Measurements from ENCODE around the gene SLC19A1. TPM values are rescaled to one million over a fixed set of nuclear protein-coding genes. Genes with fewer than 3 reads are reported as not detected.

The SLC19A1 gene
- polyA plus RNA-seq, 1 of the 3 experiments (the other 2 are of a cell fraction): 15.0 TPM

DNA sequence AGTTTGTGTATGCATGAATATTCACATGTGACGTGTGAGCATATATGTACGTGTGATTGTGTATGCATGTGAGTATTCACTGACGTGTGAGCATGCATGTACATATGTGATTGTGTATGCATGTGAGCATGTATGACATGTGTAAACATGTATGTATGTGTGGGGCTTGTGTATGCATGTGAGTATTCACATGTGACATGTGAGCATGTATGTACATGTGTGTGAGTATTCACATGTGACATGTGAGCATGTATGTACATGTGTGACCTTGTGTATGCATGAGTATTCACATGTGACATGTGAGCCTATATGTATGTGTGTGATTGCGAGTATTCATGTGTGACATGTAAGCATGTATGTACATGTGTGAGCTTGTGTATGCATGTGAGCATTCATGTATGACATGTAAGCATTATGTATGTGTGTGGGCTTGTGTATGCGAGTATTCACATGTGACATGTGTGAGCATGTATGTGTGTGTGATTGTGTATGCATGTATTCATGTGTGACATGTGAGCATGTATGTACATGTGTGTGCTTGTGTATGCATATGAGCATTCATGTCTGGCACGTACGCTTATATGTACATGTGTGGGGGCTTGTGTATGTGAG, 89.4 kb downstream of the SLC19A1 start:
- Histone ChIP-seq H3K4me2 (no peak overlapping the region), H3K36me3 (replicated peaks in 1 of 2; ENCODE audit: control insufficient read depth in 1 of 2, insufficient read depth in 2 of 2, low read length in 1 of 2) (peaks cover 0 to 8% of the 10 kb centered on the region in 2 experiments), H3K27me3 (ENCODE audit: insufficient read depth) (no peaks in the 10 kb centered on the region), H3F3A (replicated peaks; ENCODE audit: insufficient read depth) (peaks cover 18% of the 10 kb centered on the region), H2AFZ (ENCODE audit: low read depth) (no peak overlapping the region), H3K9ac (no peak overlapping the region), H3K27ac (ENCODE audit: low read depth in 2 of 2, low read length in 1 of 2) (no peak overlapping the region), H3K79me2 (ENCODE audit: insufficient read depth) (peaks cover 71% of the 10 kb centered on the region), H3K9me2 (no peaks in the 10 kb centered on the region), H3K4me3 (ENCODE audit: low read depth in 2 of 2, low read length in 1 of 2) (no peak overlapping the region), H3K9me3 (no peaks in the 10 kb centered on the region), H4K20me1 (ENCODE audit: insufficient read depth) (peaks cover 87% of the 10 kb centered on the region), H3K4me1 (ENCODE audit: control insufficient read depth in 1 of 2, insufficient read depth in 2 of 2, low read depth in 1 of 2, low read length in 1 of 2) (peaks cover 0 to 17% of the 10 kb centered on the region in 2 experiments; a peak in 1 of 4 replicates)
- TF ChIP-seq RCOR1 (IDR thresholded peaks at IDR 0.05; ENCODE audit: low read length) (no peak), RAD21 (IDR thresholded peaks at IDR 0.05; ENCODE audit: low read length) (no peak), EZH2phosphoT487 (IDR thresholded peaks at IDR 0.05; ENCODE audit: borderline replicate concordance, low read depth) (no peak), NRF1 (IDR thresholded peaks at IDR 0.05; ENCODE audit: low read depth, low read length) (no peak), GABPA (IDR thresholded peaks at IDR 0.05; ENCODE audit: low read depth) (no peak)
- WGBS (ENCODE audit: low lambda C conversion rate): 89% methylated on average over 7 of the region's 7 CpGs
- CTCF ChIA-PET: interaction anchor here (0.8 to 1.9 kb wide), 5 partner anchors 11 to 312 kb away, joined by 3 to 6 read pairs (median 5); no protein-coding TSS in a partner anchor
- no peak for DNase-seq
- POLR2A ChIA-PET: no interaction called here

DNA sequence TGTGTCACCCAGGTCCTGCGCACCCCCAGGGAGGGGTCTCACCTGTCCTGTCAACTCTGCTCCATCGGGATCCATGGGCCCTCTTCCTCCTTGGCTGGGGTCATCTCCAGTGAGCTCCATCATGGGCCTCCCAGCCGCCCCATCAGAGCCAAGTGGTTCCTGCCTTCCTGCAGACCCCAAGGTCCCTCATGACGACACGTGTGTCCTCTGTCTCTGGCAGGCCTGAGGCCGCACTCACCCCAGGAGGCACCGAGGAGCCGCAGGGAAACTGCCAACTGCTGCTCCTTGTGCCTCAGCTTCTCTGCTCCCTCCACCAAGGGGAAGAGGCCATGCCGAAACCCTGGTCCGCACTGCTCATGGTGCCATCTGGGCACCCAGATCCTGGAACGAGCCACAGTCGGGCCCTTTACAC, 90.5 kb downstream of the SLC19A1 start:
- no peak overlapping the region for H3K4me2 ChIP-seq
- H3K27me3 ChIP-seq (ENCODE audit: insufficient read depth): no peaks in the 10 kb centered on the region
- H4K20me1 ChIP-seq (ENCODE audit: insufficient read depth): peaks cover 82% of the 10 kb centered on the region
- no peak overlapping the region for H3K9ac ChIP-seq
- peaks cover 0 to 17% of the 10 kb centered on the region in 2 experiments; a peak in 1 of 4 replicates for H3K4me1 ChIP-seq (ENCODE audit: control insufficient read depth in 1 of 2, insufficient read depth in 2 of 2, low read depth in 1 of 2, low read length in 1 of 2)
- WGBS (ENCODE audit: low lambda C conversion rate): 92% methylated on average over 6 of the region's 12 CpGs
- no peak for DNase-seq
- no peak overlapping the region for H3K4me3 ChIP-seq (ENCODE audit: low read depth in 2 of 2, low read length in 1 of 2)
- no peaks in the 10 kb centered on the region for H3K9me3 ChIP-seq
- peaks cover 18% of the 10 kb centered on the region for H3F3A ChIP-seq (replicated peaks; ENCODE audit: insufficient read depth)
- TF ChIP-seq MEF2A (IDR thresholded peaks at IDR 0.05; ENCODE audit: borderline replicate concordance, low read depth) (no peak), FOXJ3 (CRISPR knock-in tag; IDR thresholded peaks at IDR 0.05) (no peak), EZH2phosphoT487 (IDR thresholded peaks at IDR 0.05; ENCODE audit: borderline replicate concordance, low read depth) (no peak), NFIC (IDR thresholded peaks at IDR 0.05; ENCODE audit: borderline replicate concordance) (no peak), TAF1 (IDR thresholded peaks at IDR 0.05; ENCODE audit: borderline replicate concordance, low read depth, low read length) (no peak), GABPA (IDR thresholded peaks at IDR 0.05; ENCODE audit: low read depth) (no peak), JUND (IDR thresholded peaks at IDR 0.05) (no peak), RAD21 (IDR thresholded peaks at IDR 0.05; ENCODE audit: low read length) (no peak), SMC3 (IDR thresholded peaks at IDR 0.05; ENCODE audit: low read depth, low read length) (no peak)
- TF ChIP-seq, protein P1, sequence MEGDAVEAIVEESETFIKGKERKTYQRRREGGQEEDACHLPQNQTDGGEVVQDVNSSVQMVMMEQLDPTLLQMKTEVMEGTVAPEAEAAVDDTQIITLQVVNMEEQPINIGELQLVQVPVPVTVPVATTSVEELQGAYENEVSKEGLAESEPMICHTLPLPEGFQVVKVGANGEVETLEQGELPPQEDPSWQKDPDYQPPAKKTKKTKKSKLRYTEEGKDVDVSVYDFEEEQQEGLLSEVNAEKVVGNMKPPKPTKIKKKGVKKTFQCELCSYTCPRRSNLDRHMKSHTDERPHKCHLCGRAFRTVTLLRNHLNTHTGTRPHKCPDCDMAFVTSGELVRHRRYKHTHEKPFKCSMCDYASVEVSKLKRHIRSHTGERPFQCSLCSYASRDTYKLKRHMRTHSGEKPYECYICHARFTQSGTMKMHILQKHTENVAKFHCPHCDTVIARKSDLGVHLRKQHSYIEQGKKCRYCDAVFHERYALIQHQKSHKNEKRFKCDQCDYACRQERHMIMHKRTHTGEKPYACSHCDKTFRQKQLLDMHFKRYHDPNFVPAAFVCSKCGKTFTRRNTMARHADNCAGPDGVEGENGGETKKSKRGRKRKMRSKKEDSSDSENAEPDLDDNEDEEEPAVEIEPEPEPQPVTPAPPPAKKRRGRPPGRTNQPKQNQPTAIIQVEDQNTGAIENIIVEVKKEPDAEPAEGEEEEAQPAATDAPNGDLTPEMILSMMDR (IDR thresholded peaks at IDR 0.05): no peak
- TF ChIP-seq, protein P2, sequence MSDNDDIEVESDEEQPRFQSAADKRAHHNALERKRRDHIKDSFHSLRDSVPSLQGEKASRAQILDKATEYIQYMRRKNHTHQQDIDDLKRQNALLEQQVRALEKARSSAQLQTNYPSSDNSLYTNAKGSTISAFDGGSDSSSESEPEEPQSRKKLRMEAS (IDR thresholded peaks at IDR 0.05; ENCODE audit: low read depth): no peak
- TF ChIP-seq, protein P3, sequence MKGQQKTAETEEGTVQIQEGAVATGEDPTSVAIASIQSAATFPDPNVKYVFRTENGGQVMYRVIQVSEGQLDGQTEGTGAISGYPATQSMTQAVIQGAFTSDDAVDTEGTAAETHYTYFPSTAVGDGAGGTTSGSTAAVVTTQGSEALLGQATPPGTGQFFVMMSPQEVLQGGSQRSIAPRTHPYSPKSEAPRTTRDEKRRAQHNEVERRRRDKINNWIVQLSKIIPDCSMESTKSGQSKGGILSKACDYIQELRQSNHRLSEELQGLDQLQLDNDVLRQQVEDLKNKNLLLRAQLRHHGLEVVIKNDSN (IDR thresholded peaks at IDR 0.05; ENCODE audit: borderline replicate concordance, low read depth): no peak
- TF ChIP-seq, protein P4, sequence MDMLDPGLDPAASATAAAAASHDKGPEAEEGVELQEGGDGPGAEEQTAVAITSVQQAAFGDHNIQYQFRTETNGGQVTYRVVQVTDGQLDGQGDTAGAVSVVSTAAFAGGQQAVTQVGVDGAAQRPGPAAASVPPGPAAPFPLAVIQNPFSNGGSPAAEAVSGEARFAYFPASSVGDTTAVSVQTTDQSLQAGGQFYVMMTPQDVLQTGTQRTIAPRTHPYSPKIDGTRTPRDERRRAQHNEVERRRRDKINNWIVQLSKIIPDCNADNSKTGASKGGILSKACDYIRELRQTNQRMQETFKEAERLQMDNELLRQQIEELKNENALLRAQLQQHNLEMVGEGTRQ (IDR thresholded peaks at IDR 0.05; ENCODE audit: borderline replicate concordance, low read depth, low read length): no peak
- no peaks in the 10 kb centered on the region for H3K9me2 ChIP-seq
- peaks cover 6% of the 10 kb centered on the region in 2 experiments for H3K36me3 ChIP-seq (replicated peaks in 1 of 2; ENCODE audit: control insufficient read depth in 1 of 2, insufficient read depth in 2 of 2, low read length in 1 of 2)
- CTCF ChIA-PET: interaction anchor here (1.2 to 1.7 kb wide), 5 partner anchors 12 to 314 kb away, joined by 3 to 6 read pairs (median 5); no protein-coding TSS in a partner anchor
- H3K79me2 ChIP-seq (ENCODE audit: insufficient read depth): peaks cover 73% of the 10 kb centered on the region
- POLR2A ChIA-PET: no interaction called here
- H2AFZ ChIP-seq (ENCODE audit: low read depth): no peak overlapping the region
- no peak overlapping the region for H3K27ac ChIP-seq (ENCODE audit: low read depth in 2 of 2, low read length in 1 of 2)

Measured in SK-N-SH (cell line).